ENCODE results near the gene C1orf198.

The C1orf198 gene

GRCh38 chr1:230844561-230844960 lies 23.8 kb downstream of the C1orf198 start:
- peaks cover 79% of the 10 kb centered on the region for H3K36me3 Mint-ChIP-seq (ENCODE audit: low read depth)
- H3K27ac Mint-ChIP-seq, result no peak overlapping the region
- H3K4me3 Mint-ChIP-seq, result no peak overlapping the region
- TF ChIP-seq, protein P1, sequence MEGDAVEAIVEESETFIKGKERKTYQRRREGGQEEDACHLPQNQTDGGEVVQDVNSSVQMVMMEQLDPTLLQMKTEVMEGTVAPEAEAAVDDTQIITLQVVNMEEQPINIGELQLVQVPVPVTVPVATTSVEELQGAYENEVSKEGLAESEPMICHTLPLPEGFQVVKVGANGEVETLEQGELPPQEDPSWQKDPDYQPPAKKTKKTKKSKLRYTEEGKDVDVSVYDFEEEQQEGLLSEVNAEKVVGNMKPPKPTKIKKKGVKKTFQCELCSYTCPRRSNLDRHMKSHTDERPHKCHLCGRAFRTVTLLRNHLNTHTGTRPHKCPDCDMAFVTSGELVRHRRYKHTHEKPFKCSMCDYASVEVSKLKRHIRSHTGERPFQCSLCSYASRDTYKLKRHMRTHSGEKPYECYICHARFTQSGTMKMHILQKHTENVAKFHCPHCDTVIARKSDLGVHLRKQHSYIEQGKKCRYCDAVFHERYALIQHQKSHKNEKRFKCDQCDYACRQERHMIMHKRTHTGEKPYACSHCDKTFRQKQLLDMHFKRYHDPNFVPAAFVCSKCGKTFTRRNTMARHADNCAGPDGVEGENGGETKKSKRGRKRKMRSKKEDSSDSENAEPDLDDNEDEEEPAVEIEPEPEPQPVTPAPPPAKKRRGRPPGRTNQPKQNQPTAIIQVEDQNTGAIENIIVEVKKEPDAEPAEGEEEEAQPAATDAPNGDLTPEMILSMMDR (IDR thresholded peaks at IDR 0.05; ENCODE audit: unreplicated experiment in 3 of 3), result no peak
- H3K9me3 Mint-ChIP-seq, result no peaks in the 10 kb centered on the region
- peaks cover 47% of the 10 kb centered on the region for H3K4me1 Mint-ChIP-seq
- H3K27me3 Mint-ChIP-seq (ENCODE audit: low read depth), result no peaks in the 10 kb centered on the region

DNA sequence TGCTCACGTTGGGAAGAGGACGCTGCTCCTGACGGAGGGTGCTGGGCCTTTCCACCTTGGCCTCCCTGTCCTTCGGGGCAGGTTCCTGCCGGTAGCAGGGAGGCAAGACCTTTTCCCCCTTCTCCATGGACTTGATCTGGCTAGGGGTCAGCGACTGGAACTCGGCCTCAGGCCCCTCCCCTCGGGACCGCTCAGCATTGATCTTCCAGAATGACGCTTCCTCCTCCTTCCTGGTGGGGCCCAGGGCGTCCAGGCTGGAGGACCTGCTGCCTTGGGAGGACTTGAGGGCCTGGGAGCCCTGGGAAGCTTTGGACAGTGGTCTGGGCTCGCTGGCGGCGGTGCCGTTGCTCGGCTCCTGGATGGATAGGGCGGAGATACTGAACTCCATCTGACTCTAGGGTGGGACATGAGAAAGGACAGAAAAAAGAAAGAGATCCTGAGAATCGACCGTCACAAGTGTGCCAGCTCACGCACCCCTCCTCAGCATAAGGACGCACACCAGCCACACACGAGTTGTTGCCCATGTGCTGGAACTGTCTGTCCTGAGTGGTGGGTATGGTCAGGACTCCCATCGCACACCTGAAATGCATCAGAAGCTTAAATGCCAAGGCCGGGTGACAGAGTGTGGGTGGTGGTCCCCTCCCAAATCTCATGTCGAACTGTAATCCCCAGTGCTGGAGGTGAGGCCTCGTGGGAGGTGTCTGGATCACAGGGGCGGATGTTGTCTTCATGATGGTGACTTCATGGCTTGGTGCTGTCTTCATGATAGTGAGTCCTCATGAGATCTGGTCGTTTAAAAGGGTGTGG lies 24.6 kb downstream of the C1orf198 start:
- H3K36me3 Mint-ChIP-seq (ENCODE audit: low read depth), result peaks cover 81% of the 10 kb centered on the region
- H3K4me3 Mint-ChIP-seq, result no peak overlapping the region
- H3K4me1 Mint-ChIP-seq, result peaks cover 38% of the 10 kb centered on the region
- H3K27ac Mint-ChIP-seq, result no peak overlapping the region
- TF ChIP-seq, protein P1 (IDR thresholded peaks at IDR 0.05; ENCODE audit: unreplicated experiment in 3 of 3), result no peak
- no peaks in the 10 kb centered on the region for H3K27me3 Mint-ChIP-seq (ENCODE audit: low read depth)
- no peaks in the 10 kb centered on the region for H3K9me3 Mint-ChIP-seq

DNA sequence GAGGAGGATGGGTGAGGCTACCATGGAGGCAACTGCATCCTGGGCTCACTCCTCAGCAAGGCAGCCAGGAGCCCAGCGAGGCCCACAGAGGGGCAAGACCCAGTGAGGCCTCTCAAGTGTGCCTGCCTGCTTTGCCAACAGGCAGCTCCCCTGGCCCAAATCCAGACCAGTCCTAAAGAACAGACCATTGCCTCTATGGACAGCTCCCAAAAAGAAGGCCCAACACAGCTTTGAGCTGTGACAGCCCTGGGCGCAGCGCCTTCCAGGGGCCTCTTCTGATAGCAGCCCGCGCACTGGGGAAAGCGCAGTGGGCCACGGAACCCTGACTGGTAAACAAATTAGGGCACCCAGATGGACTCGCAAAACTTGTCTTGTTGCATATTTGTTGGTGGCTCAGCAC lies 25.5 kb downstream of the C1orf198 start:
- peaks cover 29% of the 10 kb centered on the region for H3K4me1 Mint-ChIP-seq
- H3K27me3 Mint-ChIP-seq (ENCODE audit: low read depth), result no peaks in the 10 kb centered on the region
- no peak overlapping the region for H3K4me3 Mint-ChIP-seq
- no peaks in the 10 kb centered on the region for H3K9me3 Mint-ChIP-seq
- TF ChIP-seq, protein P1 (IDR thresholded peaks at IDR 0.05; ENCODE audit: unreplicated experiment in 3 of 3), result no peak
- H3K27ac Mint-ChIP-seq, result no peak overlapping the region
- H3K36me3 Mint-ChIP-seq (ENCODE audit: low read depth), result peaks cover 81% of the 10 kb centered on the region

DNA sequence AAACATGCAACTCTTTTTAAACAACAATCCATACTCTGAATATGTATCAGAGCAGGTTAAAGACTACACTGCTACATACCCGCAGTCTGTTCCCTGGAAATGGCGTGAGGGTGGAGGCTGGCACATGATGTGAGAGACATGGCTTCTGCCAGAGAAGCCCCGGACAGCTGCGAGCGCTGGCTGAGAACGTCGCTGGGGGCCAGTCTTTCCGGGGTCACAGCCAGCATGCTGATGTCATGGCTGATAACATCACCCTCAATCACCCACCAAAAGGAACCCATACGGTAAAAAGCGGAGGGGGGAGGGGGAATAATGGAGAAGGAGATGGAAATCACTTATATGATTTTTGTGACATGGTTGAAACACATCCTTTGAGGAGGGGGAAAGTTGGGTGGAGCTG lies 29.1 kb downstream of the C1orf198 start:
- TF ChIP-seq, protein P1 (IDR thresholded peaks at IDR 0.05; ENCODE audit: unreplicated experiment in 3 of 3), result no peak
- Mint-ChIP-seq H3K36me3 (ENCODE audit: low read depth) (peaks cover 76% of the 10 kb centered on the region), H3K27me3 (ENCODE audit: low read depth) (no peaks in the 10 kb centered on the region), H3K4me3 (no peak overlapping the region), H3K27ac (no peak overlapping the region), H3K9me3 (no peaks in the 10 kb centered on the region), H3K4me1 (peaks cover 32% of the 10 kb centered on the region)

DNA sequence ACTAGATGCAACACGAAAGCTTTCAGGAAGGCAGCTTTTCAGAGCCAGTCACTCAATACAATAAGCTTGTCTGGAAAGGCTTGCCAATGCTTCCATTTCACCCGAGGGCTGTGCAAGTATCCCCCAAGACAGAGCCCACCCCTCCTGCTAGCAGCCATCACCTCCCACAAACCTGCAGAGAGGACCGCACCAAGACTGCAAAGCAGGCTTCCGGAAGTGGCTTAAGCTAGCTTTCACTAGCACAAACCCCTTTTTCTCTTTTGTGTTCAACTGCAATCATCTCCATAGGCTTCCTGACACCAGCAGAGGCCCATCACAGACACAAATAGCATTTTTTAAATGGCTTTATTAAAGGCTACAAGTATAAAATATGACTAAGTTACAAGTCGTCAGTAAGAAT lies 31.5 kb downstream of the C1orf198 start:
- Mint-ChIP-seq H3K27ac (peak overlapping the region; percentile 77 to 88 (median 84)), H3K4me1 (peaks cover 45% of the 10 kb centered on the region), H3K4me3 (no peak overlapping the region), H3K9me3 (peaks cover 9% of the 10 kb centered on the region), H3K36me3 (ENCODE audit: low read depth) (peaks cover 67% of the 10 kb centered on the region), H3K27me3 (ENCODE audit: low read depth) (no peaks in the 10 kb centered on the region)
- TF ChIP-seq, protein P1 (IDR thresholded peaks at IDR 0.05; ENCODE audit: unreplicated experiment in 3 of 3), result no peak

DNA sequence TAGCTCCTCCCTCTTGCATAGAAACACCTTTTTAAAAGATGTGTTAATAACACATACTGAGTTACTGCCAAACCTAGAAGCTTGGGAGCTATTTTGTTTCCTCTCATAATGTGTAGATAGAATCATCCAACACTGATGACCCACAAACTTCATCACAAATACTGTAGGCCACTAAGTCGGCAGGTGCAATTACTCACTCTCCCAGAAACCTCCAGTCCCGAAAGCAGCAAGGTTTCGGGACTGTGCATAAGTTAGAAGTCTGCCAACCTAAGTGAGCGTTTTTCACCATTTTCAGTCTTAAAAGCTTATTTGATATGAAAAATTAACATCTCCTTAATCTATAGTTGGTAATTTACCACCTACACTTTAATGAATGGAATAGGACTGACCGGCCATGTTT lies 32.0 kb downstream of the C1orf198 start:
- H3K4me3 Mint-ChIP-seq, result no peak overlapping the region
- peaks cover 45% of the 10 kb centered on the region for H3K4me1 Mint-ChIP-seq
- H3K27ac Mint-ChIP-seq, result peak overlapping the region; percentile 77 to 88 (median 84)
- TF ChIP-seq, protein P1 (IDR thresholded peaks at IDR 0.05; ENCODE audit: unreplicated experiment in 3 of 3), result no peak
- H3K27me3 Mint-ChIP-seq (ENCODE audit: low read depth), result no peaks in the 10 kb centered on the region
- H3K36me3 Mint-ChIP-seq (ENCODE audit: low read depth), result peaks cover 62% of the 10 kb centered on the region
- H3K9me3 Mint-ChIP-seq, result peaks cover 13% of the 10 kb centered on the region

All from nephron (organoid).